Measurements from ENCODE around the gene TMED1.
A peak's percentile ranks its signal among the peaks of the same experiment; 100 is the strongest.

TMED1 gene

DNA sequence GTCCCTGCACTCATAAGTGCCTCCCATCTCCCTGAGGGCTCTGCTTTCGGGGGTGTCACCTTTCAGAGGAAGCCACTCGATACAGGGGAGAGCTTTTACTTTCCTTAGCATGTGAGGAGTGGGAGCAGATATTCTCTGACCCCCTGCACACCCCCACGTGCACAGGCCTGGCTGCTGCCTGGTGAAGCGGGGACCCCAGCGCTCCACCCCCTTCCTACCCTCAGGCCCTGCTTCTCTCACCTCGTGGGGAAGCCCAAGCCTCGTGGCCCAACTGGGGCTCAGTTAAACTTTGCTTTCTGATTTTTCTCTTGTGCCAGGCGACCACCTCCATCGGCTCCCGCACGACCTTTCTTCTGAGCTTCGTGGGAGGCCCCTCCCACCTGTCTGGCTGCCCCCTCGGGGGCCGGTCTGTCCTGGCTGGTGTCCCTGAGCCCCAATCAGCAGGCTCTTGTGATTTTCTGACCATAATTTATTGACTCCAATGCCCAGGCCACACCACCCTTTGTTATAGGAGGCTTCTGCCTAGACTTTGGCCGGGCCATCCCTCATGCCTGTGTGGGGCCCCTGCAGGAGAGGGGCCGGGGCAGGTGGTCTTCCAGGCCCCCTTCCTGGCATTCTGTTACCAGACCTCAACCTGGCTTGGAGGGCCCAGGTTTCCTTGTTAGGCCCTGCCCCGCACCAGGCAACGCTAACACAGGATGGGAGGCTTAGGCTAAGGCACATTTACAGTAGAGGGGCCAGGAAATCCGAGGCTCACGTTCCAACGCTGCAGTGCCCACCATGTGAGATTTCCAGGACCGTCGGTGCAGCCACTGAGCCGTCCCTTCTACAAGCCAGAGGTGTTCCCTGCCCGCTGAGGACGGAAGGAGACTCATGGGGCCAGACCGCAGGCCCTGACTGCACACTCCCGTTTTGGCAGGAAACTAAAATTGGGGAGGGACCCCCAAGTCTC is 3.7 kb downstream of the TMED1 start:
- no peak for DNase-seq (ENCODE audit: low spot score)

DNA sequence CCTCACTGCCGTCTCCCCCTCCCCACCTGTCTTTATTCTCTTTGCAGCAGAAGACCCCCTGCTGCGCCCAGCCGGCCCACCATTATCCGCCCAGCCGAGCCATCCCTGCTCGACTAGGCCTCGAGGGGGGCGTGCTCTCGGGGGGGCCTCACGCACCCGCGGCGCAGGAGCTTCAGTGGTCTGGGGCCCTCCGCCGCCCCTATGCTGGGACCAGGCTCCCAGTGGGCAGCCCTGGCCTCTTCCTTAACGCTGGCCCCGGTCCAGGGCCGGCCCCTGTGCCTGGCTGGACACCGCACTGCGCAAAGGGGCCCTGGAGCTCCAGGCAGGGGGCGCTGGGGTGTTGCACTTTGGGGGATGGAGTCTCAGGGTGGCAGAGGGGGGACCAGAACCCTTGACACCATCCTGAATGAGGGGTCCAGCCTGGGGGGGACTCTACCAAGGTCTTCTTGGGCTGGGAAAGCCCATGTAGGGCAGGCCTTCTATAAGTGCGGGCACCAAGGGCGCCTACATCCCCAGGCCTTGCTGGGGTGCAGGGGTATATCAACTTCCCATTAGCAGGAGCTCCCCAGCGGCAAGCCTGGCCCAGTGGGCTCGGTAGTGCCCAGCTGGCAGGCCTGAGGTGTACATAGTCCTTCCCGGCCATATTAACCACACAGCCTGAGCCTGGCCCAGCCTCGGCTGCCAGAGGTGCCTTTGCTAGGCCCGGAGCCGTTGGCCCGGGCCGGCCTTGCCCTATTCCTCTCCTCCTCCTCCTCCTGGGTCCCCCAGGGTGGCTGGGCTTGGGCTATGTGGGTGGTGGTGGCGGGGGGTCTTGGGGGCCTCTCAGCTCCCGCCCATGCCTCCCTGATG is 4.9 kb downstream of the TMED1 start:
- DNase-seq (ENCODE audit: low spot score) = no peak

GRCh38 chr19:10830370-10830769 is 5.6 kb downstream of the TMED1 start:
- no peak for DNase-seq (ENCODE audit: low spot score)

GRCh38 chr19:10829967-10830366 is 6.0 kb downstream of the TMED1 start:
- DNase-seq (ENCODE audit: low spot score) = no peak

DNA sequence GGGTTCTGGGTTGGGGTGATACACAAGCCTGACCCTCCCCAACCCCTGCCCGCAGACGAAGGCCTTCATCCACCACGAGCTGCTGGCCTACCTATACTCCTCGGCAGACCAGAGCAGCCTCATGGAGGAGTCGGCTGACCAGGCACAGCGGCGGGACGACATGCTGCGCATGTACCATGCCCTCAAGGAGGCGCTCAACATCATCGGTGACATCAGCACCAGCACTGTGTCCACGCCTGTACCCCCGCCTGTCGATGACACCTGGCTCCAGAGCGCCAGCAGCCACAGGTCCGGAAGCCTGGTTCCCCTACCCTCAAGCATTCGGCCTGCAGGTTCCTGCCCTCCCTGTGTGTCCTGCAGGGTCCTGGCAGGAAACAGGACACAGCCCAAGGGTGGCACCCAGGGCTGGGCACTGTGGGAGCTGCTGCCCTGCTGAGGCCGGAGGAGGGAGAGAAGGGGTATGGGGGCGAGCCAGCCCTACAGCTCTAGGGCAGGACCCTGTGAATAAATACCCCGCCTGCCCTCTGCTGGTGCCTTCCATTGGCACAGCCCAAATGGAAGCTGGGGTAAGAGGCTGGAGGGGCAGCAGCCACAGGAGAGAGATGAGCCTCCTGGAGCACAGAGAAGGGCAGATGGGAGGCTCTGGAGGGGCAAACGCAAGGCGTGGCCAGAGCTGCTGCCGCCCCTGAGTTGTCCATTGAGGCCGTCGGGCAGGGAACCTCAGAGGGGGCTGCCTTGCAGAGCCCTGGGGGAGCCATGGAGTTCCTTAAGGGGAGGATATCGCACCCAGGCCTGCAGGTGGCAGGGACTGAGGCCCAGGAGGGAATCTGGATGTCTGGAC is 6.8 kb downstream of the TMED1 start:
- no peak for DNase-seq (ENCODE audit: low spot score)

GRCh38 chr19:10826846-10827245 is 9.2 kb downstream of the TMED1 start:
- DNase-seq (ENCODE audit: low spot score) = no peak

- no peak for DNase-seq (ENCODE audit: low spot score)
Measured at GRCh38 chr19:10826231-10826630, 9.8 kb downstream of the TMED1 start.

DNA sequence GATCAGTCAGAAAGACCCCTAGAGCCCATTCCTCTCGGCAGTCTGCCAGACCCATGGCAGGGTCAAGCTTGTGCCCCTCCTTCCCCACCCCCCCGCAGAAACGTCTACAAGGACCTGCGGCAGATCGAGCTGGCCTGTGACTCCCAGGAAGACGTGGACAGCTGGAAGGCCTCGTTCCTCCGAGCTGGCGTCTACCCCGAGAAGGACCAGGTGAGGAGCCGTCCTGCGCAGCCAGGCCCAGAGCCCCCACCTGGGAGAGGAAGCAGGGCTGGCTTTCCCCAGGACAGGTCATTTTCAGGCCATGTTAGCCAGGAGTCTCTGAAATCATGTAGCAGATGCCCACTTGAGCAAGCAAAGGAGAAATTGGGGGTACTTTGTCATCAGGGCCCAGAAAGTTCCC is 12.3 kb downstream of the TMED1 start:
- DNase-seq (ENCODE audit: low spot score) = no peak

DNA sequence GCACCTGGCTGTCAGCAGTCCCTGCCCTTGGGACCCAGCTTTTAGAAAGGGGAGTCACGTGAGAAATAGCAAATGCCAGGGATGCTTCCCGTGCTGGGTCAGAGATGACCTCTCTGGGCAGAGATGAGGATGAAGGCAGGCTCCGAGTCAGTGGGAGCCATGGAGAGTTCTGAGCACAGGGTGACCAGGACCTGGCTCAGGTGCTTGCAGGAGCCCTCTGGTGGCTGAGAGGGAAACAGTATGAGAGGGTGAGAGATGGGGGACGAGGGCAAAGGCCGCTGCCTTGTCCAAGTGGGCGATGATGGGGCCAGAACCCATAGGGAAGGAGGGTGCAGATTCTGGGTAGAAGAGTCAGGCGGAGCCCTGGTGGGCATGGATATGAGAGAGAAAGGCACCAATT is 15.8 kb downstream of the TMED1 start:
- no peak for DNase-seq (ENCODE audit: low spot score)

GRCh38 chr19:10819124-10820060 is 16.6 kb downstream of the TMED1 start:
- DNase-seq (ENCODE audit: low spot score) = no peak

DNA sequence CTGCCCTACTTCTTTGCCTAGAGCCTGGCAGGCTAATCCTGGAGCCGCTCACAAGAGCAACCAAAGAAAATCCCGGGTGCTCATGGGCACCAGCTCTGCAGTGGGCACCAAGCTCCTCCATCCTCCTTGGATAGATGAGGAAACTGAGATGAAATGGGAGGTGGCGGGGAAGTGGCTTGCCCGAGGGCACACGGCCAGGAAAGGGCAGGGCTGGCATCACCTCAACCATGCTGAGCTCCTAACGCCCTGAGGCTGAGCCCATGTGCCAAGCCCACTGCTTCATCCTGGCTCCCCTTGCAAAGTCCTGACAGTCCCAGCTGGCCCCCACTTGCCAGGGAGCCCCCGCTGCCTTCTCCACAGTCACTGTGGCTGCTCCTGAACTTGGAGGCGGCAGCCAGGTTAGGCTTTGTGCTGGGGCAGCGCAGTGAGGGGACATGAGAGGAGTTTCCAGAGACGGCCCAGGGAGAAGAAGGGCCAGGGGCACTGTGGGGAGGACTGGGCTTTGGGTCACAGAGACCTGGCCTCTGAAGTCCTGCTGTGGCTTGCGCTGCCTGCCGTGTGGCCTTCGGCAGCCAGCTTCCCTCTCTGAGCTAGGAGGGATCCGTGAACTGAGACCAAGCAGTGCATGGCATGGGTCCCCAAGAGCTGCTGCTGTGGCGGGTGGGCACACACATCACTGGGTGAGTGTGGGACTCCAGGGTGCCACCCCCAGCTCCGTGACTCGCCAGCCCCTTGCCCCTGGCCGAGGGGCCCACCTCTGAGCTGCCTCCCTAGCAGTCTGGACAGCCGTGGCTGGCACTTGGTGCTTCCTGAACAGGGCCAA is 17.5 kb downstream of the TMED1 start:
- DNase-seq (ENCODE audit: low spot score) = no peak

GRCh38 chr19:10817291-10818038 is 18.5 kb downstream of the TMED1 start:
- DNase-seq (ENCODE audit: low spot score) = peak; percentile 95

DNA sequence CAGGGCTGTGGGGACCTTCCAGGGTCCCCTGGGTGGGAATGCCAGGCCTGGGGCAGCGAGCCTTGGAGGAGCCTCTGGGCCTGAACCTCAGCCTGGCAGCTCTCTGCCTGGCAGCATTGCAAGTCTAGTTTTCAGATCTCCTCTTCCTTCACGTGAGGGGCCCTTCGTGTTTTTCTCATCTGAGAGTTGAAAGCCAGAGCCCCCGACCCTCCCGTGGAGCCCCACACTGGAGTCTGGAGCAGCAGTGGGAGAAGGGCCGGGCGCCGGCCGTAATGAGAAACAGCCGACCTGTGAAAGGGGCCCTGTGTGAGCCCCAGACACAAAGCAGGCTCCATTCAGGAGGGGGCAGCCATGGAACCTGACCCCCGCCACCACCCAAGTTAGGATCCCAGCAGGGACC is 19.3 kb downstream of the TMED1 start:
- no peak for DNase-seq (ENCODE audit: low spot score)

GRCh38 chr19:10815969-10816644 is 19.9 kb downstream of the TMED1 start:
- peak; percentile 59 for DNase-seq (ENCODE audit: low spot score)

DNA sequence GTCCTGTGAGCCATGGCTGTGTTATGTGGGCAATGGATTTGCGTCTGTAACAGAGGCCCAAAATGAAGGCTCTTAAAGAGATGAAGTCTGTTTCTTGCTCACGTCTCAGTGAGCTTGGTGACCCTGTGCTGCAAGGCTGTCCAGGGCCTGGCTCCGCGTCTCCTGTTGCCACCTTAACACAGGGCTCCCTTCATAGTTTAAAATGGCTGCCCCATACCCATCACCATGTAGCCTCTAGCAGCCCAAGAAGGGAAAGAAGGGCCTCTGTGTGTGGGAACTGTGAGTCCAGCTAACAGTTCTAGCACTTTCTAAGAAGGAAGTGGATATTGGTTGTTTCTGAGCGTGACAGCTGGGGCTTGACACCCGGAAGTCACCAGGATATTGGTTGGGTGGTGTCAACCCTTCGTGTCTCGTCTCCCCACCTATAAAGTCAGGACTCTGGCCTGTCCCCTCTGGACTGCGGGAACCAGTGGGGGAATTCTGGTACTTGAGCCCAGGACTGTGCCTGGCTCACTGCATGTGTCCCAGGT is 20.9 kb downstream of the TMED1 start:
- no peak for DNase-seq (ENCODE audit: low spot score)

DNA sequence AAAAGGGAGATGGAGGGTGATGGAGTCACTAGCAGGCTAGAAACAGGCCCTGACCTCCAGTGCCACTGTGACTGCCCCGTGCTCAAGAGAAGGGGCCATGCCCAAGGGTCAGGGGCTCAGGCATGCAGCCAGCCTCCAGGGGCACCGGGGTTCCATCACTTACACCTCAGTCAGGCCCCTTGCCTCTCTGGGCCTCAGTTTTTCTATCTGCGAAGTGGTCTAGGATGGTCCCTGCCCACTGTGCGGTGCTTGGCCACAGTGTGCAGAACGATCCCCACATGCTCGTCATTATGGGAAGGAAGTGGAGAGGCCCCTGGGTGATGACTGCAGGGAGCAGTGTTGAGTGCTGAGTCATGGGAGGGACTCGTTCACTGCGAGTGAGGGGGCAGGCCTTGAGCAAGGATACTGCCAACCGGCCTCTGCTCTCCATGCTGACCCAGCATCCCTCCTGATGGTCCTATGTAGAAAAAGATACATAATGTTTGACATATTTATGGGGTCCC is 23.1 kb downstream of the TMED1 start:
- DNase-seq (ENCODE audit: low spot score) = peak; percentile 93

DNA sequence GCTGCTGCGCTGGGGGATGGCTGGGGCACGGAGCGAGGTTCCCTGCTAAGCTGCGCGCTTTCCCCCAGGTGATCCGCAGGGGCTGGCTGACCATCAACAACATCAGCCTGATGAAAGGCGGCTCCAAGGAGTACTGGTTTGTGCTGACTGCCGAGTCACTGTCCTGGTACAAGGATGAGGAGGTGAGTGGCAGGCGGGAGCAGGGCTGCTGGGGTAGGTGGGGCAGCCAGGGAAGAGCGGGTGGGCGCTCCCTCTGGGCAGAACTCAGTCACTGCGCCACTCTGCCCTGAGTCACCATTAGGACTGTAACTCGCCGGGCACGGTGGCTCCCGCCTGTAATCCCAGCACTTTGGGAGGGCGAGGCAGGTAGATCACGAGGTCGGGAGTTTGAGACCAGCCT is 23.8 kb downstream of the TMED1 start:
- DNase-seq (ENCODE audit: low spot score) = no peak

- no peak for DNase-seq (ENCODE audit: low spot score)
Measured at GRCh38 chr19:10811391-10812111, 24.5 kb downstream of the TMED1 start.

Measured in AG08395 (cell line).